ENCODE measurements around the gene RPS6KA2.
"Not testable (repeated sequence)": the region's sequence is repeated elsewhere in the genome, so short reads cannot be mapped to it uniquely, and the experiment has no call there.

GRCh38 chr6:166392755-166393534, 234.1 kb downstream of the RPS6KA2 start:
- TF ChIP-seq CTCF (conservative IDR thresholded peaks at IDR 0.05); EZH2 (IDR thresholded peaks at IDR 0.05; ENCODE audit: low read depth): not testable (repeated sequence)
